ENCODE data around the gene SLC41A1.
"Not testable (repeated sequence)": the region's sequence is repeated elsewhere in the genome, so short reads cannot be mapped to it uniquely, and the experiment has no call there.

The SLC41A1 gene

DNA sequence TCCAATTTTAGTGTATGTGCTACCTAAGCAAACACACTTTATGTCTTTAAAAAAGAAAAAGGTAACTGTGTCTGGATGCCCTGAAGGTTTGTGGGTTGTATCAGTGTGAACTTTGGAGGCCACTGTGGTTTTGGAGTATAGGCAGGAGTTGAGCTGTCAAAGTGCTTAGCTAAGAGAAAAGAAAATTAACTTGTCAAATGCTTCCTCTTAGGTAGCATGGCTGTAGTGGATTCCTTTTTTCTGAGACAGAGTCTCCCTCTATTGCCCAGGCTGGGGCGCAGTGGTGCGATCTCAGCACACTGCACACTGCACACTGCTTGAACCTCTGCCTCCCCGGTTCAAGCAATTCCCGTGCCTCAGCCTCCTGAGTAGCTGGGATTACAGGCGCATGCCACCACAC is 11.2 kb upstream of the SLC41A1 start:
- POLR2A ChIA-PET = no interaction called here
- TF ChIP-seq, protein P1, sequence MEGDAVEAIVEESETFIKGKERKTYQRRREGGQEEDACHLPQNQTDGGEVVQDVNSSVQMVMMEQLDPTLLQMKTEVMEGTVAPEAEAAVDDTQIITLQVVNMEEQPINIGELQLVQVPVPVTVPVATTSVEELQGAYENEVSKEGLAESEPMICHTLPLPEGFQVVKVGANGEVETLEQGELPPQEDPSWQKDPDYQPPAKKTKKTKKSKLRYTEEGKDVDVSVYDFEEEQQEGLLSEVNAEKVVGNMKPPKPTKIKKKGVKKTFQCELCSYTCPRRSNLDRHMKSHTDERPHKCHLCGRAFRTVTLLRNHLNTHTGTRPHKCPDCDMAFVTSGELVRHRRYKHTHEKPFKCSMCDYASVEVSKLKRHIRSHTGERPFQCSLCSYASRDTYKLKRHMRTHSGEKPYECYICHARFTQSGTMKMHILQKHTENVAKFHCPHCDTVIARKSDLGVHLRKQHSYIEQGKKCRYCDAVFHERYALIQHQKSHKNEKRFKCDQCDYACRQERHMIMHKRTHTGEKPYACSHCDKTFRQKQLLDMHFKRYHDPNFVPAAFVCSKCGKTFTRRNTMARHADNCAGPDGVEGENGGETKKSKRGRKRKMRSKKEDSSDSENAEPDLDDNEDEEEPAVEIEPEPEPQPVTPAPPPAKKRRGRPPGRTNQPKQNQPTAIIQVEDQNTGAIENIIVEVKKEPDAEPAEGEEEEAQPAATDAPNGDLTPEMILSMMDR (IDR thresholded peaks at IDR 0.05; ENCODE audit: control extremely low read depth, extremely low read depth, low read depth, missing control alignments) = no peak
- no peak for DNase-seq (ENCODE audit: extremely low spot score)
- CTCF ChIA-PET = interaction anchor here (1.8 kb wide), 1 partner anchor 84 kb away, joined by 3 read pairs; no protein-coding TSS in a partner anchor

DNA sequence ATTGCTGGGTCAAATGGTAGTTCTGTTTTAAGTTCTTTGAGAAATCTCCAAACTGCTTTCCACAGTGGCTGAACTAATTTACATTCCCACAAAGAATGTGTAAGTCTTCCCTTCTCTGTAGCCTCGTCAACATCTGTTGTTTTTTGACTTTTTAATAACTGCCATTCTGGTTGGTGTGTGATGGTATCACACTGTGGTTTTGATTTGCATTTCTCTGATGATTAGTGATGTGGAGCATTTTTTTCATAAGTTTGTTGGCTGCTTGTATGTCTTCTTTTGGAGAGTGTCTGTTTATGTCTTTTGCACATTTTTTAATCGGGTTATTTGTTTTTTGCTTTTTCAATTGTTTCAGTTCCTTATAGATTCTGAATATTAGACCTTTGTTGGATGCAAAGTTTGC is 10.3 kb upstream of the SLC41A1 start:
- DNase-seq (ENCODE audit: extremely low spot score); CTCF ChIA-PET: not testable (repeated sequence)

GRCh38 chr1:205822397-205822796 is 9.4 kb upstream of the SLC41A1 start:
- ChIA-PET CTCF (interaction anchor here (1.3 kb wide), 1 partner anchor 31 kb away, joined by 4 read pairs; no protein-coding TSS in a partner anchor), POLR2A (no interaction called here)
- TF ChIP-seq, protein P1 (IDR thresholded peaks at IDR 0.05; ENCODE audit: control extremely low read depth, extremely low read depth, low read depth, missing control alignments) = no peak
- no peak for DNase-seq (ENCODE audit: extremely low spot score)

More for the DNA sequence above, 10.3 kb upstream of the SLC41A1 start:
- POLR2A ChIA-PET = not testable (repeated sequence)

DNA sequence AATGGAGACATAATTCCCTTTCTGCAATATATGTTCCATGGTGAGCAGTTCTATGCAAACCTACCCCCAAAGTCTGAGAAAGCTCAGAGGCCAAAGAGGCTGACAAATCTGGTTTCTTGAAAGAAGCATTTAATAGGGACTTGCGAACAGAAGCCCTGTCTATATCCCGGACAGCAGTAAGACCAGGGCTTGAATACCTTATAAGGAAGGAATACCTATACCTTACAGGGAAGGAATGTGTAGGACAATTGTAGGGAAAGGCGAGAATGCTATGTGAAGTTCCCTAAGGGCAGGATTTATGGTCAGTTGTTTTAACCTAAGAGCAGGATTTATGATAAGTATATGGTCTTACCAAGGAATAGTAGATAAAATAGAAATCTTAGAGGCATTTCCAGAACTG is 5.0 kb upstream of the SLC41A1 start:
- TF ChIP-seq, protein P1 (IDR thresholded peaks at IDR 0.05; ENCODE audit: control extremely low read depth, extremely low read depth, low read depth, missing control alignments) = no peak
- POLR2A ChIA-PET = no interaction called here
- CTCF ChIA-PET = no interaction called here
- no peak for DNase-seq (ENCODE audit: extremely low spot score)

- TF ChIP-seq, protein P1 (IDR thresholded peaks at IDR 0.05; ENCODE audit: control extremely low read depth, extremely low read depth, low read depth, missing control alignments) = no peak
- ChIA-PET POLR2A (no interaction called here), CTCF (interaction anchor here (1.8 to 2.0 kb wide), 2 partner anchors 13 to 26 kb away, joined by 5 to 7 read pairs; no protein-coding TSS in a partner anchor)
Measured at GRCh38 chr1:205817364-205817763, 4.4 kb upstream of the SLC41A1 start.

GRCh38 chr1:205813755-205814058 is 709 bp upstream of the SLC41A1 start:
- CTCF ChIA-PET = no interaction called here
- TF ChIP-seq, protein P1 (IDR thresholded peaks at IDR 0.05; ENCODE audit: control extremely low read depth, extremely low read depth, low read depth, missing control alignments) = no peak
- no peak for DNase-seq (ENCODE audit: extremely low spot score)
- POLR2A ChIA-PET = no interaction called here

More at GRCh38 chr1:205817364-205817763, 4.4 kb upstream of the SLC41A1 start:
- DNase-seq (ENCODE audit: extremely low spot score) = no peak

DNA sequence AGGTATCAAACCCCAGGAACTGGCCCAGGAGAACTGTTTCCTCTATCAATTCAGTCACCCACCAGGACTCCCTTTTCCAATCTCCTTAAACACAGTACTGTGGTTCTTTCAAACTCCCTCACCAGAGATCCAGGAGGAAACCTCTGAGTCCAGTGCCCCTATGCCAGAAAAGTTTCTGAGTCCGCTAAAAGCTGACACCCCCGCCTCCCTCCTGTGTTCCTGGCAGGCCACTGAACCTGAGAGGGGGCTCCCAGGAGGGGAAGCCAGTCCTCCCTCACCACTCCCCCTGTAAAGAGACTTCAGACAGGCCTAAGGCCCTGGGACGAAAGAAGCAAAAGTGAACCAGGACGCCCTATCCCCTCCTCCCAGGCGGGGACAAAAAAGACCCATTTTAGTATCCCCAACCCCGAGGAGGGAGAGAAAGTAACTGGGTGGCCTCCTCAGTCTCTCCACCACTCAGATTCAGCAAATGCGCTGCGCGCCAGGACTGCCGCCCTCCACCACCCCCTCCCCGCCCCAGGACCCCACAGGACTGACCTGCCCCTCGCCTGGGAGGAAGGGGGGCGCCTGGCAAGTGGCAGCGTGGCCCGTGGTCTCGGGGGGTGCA is 624 bp downstream of the SLC41A1 start:
- TF ChIP-seq, protein P1 (IDR thresholded peaks at IDR 0.05; ENCODE audit: control extremely low read depth, extremely low read depth, low read depth, missing control alignments) = no peak
- ChIA-PET POLR2A (no interaction called here), CTCF (interaction anchor here (1.2 to 2.0 kb wide), 3 partner anchors 16 to 165 kb away, joined by 4 to 7 read pairs (median 5); no protein-coding TSS in a partner anchor)
- no peak for DNase-seq (ENCODE audit: extremely low spot score)

Data from GM10248 (cell line).